Mucosa of rectum (tissue), 2 donors: ENCODE measurements around the gene IFT22.
"Not testable (repeated sequence)": the region's sequence is repeated elsewhere in the genome, so short reads cannot be mapped to it uniquely, and the experiment has no call there.

Experiments
- H3K27ac ChIP-seq, 2 donors: one replicate each; pipeline ENCODE4 v1.7.0; 2013; ENCODE audit warnings: inconsistent platforms in 2 of 2, low read depth in 2 of 2, low read length in 2 of 2
- H3K27me3 ChIP-seq, 2 donors: one replicate each; pipeline ENCODE4 v1.7.0; 2013; ENCODE audit warnings: low read length in 2 of 2; ENCODE audit not compliant: control insufficient read depth in 2 of 2, insufficient read depth in 2 of 2
- H3K36me3 ChIP-seq, 2 donors: one replicate each; pipeline ENCODE4 v1.7.0; 2013; ENCODE audit warnings: low read length in 2 of 2; ENCODE audit not compliant: control insufficient read depth in 2 of 2, insufficient read depth in 2 of 2
- H3K4me1 ChIP-seq, 2 donors: one replicate each; pipeline ENCODE4 v1.7.0; 2013; ENCODE audit warnings: low read length in 2 of 2, mild to moderate bottlenecking in 1 of 2; ENCODE audit not compliant: control insufficient read depth in 2 of 2, insufficient read depth in 2 of 2
- H3K4me3 ChIP-seq, 2 donors: one replicate each; pipeline ENCODE4 v1.7.0; 2013; ENCODE audit warnings: low read length in 2 of 2
- H3K9ac ChIP-seq, 2 donors: one replicate each; pipeline ENCODE4 v1.7.0; 2013; ENCODE audit warnings: low read length in 2 of 2, low read depth in 1 of 2, mild to moderate bottlenecking in 1 of 2
- H3K9me3 ChIP-seq, 2 donors: one replicate each; pipeline ENCODE4 v1.7.0; 2013; ENCODE audit warnings: low read length in 2 of 2; ENCODE audit not compliant: control insufficient read depth in 2 of 2
- donor health status: healthy.
- donor health status: Normal muscosa, but diverticular disease.

The IFT22 gene

GRCh38 chr7:101278461-101279292, 42.9 kb downstream of the IFT22 start:
- Histone ChIP-seq H3K9ac (no peak overlapping the region), H3K27ac (no peak overlapping the region), H3K27me3 (peaks cover 0 to 3% of the 10 kb centered on the region in 2 donors), H3K36me3 (no peaks in the 10 kb centered on the region), H3K9me3 (no peaks in the 10 kb centered on the region), H3K4me1 (no peaks in the 10 kb centered on the region), H3K4me3 (no peak overlapping the region)

DNA sequence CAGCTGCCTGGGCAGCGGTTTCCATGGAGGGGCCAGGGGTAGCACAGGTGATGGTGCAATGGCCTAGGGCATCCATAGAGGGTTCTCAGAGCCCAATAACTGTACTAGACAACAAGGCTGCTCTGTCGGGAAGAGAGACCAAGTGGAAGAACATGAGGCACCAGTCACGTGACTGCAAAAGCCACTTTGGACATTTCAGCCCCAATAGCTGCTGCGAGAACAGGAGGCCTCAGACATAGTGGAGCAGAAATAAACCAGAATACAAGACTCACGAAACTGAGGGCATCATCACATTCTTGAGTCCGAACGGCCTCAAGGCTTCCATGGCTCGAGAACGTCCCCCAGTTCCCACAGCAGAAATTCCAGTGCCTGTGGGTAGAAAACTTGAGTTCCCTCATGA, 44.5 kb downstream of the IFT22 start:
- Histone ChIP-seq H3K27ac (no peak overlapping the region), H3K36me3 (no peaks in the 10 kb centered on the region), H3K27me3 (peaks cover 0 to 3% of the 10 kb centered on the region in 2 donors), H3K4me1 (no peaks in the 10 kb centered on the region), H3K9me3 (no peaks in the 10 kb centered on the region), H3K4me3 (no peak overlapping the region), H3K9ac (no peak overlapping the region)

DNA sequence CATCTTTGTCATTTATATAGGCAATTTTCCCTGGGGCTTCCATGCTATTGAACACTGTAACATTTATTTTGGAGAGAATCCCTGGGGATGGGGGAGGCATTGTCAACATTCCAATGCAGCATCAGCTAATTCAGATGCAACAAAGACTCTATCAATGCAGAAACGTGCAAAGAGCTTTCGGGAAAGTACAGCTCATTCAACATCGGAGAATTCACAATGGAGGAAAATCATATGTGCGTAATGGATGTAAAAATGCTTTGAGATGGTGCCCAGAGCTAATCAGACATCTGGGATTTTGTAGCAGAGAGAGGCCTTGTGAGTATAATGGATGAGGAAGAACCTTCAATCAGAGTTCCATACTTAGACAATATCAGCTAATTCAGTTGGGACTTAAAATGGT, 48.4 kb downstream of the IFT22 start:
- Histone ChIP-seq H3K36me3 (no peaks in the 10 kb centered on the region), H3K9ac (no peak overlapping the region), H3K4me3 (no peak overlapping the region), H3K4me1 (no peaks in the 10 kb centered on the region), H3K27me3 (peaks cover 0 to 3% of the 10 kb centered on the region in 2 donors), H3K27ac (no peak overlapping the region), H3K9me3 (no peaks in the 10 kb centered on the region)

DNA sequence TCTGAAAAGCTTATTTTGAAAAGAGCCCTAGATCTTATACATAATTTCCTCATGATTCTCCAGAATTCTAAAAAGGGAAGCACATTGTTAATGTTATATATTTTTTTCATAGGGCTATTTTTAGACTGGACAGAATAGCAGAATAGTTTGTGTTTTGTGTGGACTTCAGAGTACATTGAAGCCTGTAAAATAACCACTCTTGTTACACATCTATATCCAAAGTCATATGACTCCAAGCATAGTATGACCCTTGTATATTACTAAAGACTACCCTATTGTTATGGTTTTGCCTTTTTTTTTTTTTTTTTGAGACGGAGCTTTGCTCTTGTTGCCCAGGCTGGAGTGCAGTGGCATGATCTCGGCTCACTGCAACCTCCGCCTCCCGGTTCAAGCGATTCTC, 50.6 kb downstream of the IFT22 start:
- no peak overlapping the region for H3K4me3 ChIP-seq
- H3K27ac ChIP-seq, result no peak overlapping the region
- no peaks in the 10 kb centered on the region for H3K4me1 ChIP-seq
- H3K36me3 ChIP-seq, result no peaks in the 10 kb centered on the region
- no peak overlapping the region for H3K9ac ChIP-seq
- H3K9me3 ChIP-seq, result no peaks in the 10 kb centered on the region
- H3K27me3 ChIP-seq, result no peaks in the 10 kb centered on the region

DNA sequence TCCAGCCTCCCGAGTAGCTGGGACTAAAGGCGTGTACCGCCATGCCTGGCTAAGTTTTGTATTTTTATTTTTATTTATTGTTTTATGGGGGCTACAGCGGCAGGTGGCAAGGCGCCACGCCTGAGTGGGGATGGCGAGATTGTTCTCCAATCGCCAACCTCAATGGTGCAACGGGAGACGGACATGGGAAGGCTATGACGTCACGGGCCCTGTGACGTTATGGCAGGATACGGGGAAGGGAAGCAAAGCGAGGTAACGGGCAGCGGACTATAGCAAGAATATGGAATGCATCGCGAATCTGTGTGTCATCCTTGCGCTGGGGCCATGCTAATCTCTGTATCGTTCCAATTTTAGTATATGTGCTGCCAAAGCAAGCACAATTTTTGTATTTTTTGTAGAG, 51.9 kb downstream of the IFT22 start:
- no peaks in the 10 kb centered on the region for H3K36me3 ChIP-seq
- H3K9ac ChIP-seq, result no peak overlapping the region
- H3K4me3 ChIP-seq, result no peak overlapping the region
- no peaks in the 10 kb centered on the region for H3K9me3 ChIP-seq
- H3K4me1 ChIP-seq, result no peaks in the 10 kb centered on the region
- H3K27ac ChIP-seq, result no peak overlapping the region
- H3K27me3 ChIP-seq, result no peaks in the 10 kb centered on the region

DNA sequence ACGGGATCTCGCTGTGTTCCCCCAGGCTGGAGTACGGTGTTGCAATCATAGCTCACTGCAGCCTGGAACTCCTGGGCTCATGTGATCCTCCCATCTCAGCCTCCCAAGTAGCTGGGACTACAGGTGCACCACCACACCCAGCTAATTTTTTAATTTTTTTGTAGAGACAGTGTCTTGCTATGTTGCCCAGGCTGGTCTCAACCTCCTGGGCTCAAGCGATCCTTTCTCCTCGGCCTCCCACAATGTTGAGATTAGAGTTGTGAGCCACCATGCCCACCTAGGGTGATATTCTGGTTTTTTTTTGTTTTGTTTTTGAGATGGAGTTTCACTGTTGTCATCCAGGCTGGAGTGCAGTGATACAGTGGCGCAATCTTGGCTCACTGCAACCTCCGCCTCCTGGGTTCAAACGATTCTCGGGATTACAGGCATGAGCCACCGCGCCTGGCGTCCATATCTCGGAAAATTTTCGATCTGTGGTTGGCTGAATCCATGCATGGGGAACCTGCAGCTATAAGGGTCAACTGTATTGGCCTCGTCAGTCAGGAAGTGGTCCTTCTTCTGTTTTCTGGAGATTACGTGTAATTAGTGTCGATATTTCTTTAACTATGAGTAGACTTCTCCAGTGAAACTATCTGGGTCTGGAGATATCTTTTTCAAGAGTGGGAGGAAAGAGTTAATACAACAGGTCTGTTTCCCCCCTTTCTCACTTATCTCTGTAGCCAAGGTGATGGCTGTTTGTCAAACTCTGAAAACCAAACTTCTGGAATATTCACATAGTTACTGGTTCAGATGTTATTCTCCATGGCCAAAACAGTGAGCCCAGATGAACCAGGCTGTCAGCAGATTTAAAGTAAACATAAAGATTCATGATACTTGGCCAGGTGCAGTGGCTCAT, 55.7 kb downstream of the IFT22 start:
- Histone ChIP-seq H3K27ac (no peak overlapping the region), H3K27me3 (no peaks in the 10 kb centered on the region), H3K36me3 (no peaks in the 10 kb centered on the region), H3K9ac (no peak overlapping the region), H3K4me3 (no peak overlapping the region), H3K4me1 (no peaks in the 10 kb centered on the region), H3K9me3 (no peaks in the 10 kb centered on the region)

DNA sequence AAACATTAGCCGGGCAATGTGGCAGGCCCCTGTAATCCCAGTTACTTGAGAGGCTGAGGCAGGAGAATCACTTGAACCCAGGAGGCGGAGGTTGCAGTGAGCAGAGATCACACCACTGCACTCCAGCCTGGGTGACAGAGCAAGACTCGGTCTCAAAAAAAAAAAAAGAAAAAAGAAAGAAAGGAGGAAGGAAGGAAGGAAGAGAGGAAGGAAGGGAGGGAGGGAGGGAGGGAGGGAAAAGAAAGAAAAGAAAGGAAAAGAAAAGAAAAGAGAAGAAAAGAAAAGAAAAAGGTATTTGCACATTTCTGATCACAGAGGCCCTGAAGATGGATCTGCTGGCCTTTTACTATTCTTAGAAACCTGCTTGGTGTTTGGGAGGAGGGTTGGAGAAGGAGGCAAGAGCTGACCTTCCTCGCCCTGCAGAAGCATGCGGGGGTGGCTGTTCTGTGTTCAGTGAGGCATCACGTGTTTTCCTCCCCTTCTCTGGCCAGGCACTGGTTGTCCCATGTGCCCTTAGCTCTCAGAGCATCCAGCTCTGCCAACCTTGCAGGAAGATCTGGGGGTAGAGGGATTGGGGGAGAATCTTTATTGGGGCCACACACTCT, 57.4 kb downstream of the IFT22 start:
- H3K9me3 ChIP-seq, H3K4me1 ChIP-seq, H3K36me3 ChIP-seq, H3K27me3 ChIP-seq, H3K4me3 ChIP-seq, H3K9ac ChIP-seq, H3K27ac ChIP-seq: not testable (repeated sequence)
